Nephron progenitor cell (in vitro differentiated cells): ENCODE measurements around the gene ANKRD1.
A peak's percentile ranks its signal among the peaks of the same experiment; 100 is the strongest.

Source experiments
- DNase-seq: peaks from one replicate; pipeline ENCODE4 v3.0.0; 2021
- H3K27ac Mint-ChIP-seq: 2 replicates; pipeline ENCODE4 v1.8.0; 2021; ENCODE audit warnings: mild to moderate bottlenecking, moderate library complexity, mixed read lengths
- H3K27me3 Mint-ChIP-seq: 2 replicates; pipeline ENCODE4 v1.8.0; 2021; ENCODE audit warnings: mild to moderate bottlenecking, low read depth, mixed read lengths; ENCODE audit not compliant: poor library complexity
- H3K36me3 Mint-ChIP-seq: 2 replicates; pipeline ENCODE4 v1.8.0; 2021; ENCODE audit warnings: low read depth, mixed read lengths
- H3K4me1 Mint-ChIP-seq: 2 replicates; pipeline ENCODE4 v1.8.0; 2021; ENCODE audit warnings: mixed read lengths
- H3K4me3 Mint-ChIP-seq: 2 replicates; pipeline ENCODE4 v1.8.0; 2021; ENCODE audit warnings: mild to moderate bottlenecking, moderate library complexity, mixed read lengths
- H3K9me3 Mint-ChIP-seq: 2 replicates; pipeline ENCODE4 v1.8.0; 2021; ENCODE audit warnings: mild to moderate bottlenecking, moderate library complexity, mixed read lengths
- TF ChIP-seq, protein P1 (sequence below): fragments of 200-600 bp; sonication (generic); IDR thresholded peaks from 2 replicates; pipeline ENCODE4 v1.5.0; 2021; ENCODE audit warnings: antibody characterized with exemption

Gene ANKRD1

DNA sequence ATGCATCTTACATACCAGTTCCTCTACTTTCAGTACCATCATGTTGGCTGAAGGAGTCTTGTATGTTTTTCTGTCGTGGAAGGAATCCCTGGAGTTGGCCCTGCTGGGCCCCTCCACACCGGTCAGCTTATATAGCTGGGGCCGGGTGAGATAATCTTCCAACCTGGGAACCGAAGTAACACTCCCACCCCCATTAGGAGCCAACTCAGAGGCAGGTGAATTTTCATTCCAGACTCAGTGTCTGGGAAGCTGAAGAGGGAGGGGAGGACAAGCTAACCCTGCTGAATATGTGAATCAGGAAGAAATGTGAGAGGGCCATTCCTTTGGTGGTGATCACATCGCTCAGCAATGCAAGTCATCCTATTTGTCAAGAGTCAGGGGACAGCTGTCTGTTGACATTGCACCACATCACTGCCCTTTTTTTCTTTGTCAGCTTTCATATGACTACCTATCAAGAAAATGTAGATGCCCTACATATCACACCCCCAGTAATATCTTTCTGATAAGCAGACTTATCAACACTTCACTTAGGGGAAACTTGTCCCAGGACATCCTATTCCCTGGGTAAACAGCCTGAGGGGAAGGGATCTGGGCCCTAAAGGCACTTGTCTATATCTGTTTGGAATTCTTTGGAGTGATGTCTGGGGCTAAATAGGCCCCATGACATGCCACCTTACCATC lies at the start of gene ANKRD1:
Gene ANKRD1 (minus strand): TSS at position 102 of the 681 bp plus-strand sequence. CDS start 60 bp downstream, at position 42.
- peaks cover 25% of the 10 kb centered on the region for H3K27me3 Mint-ChIP-seq
- H3K36me3 Mint-ChIP-seq, result no peaks in the 10 kb centered on the region
- TF ChIP-seq, protein P1, sequence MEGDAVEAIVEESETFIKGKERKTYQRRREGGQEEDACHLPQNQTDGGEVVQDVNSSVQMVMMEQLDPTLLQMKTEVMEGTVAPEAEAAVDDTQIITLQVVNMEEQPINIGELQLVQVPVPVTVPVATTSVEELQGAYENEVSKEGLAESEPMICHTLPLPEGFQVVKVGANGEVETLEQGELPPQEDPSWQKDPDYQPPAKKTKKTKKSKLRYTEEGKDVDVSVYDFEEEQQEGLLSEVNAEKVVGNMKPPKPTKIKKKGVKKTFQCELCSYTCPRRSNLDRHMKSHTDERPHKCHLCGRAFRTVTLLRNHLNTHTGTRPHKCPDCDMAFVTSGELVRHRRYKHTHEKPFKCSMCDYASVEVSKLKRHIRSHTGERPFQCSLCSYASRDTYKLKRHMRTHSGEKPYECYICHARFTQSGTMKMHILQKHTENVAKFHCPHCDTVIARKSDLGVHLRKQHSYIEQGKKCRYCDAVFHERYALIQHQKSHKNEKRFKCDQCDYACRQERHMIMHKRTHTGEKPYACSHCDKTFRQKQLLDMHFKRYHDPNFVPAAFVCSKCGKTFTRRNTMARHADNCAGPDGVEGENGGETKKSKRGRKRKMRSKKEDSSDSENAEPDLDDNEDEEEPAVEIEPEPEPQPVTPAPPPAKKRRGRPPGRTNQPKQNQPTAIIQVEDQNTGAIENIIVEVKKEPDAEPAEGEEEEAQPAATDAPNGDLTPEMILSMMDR, result no peak
- H3K27ac Mint-ChIP-seq, result no peak within 1 kb of the TSS
- no peak for DNase-seq
- peaks cover 22% of the 10 kb centered on the region for H3K4me1 Mint-ChIP-seq
- no peaks in the 10 kb centered on the region for H3K9me3 Mint-ChIP-seq
- H3K4me3 Mint-ChIP-seq, result peak within 1 kb of the TSS; percentile 22

DNA sequence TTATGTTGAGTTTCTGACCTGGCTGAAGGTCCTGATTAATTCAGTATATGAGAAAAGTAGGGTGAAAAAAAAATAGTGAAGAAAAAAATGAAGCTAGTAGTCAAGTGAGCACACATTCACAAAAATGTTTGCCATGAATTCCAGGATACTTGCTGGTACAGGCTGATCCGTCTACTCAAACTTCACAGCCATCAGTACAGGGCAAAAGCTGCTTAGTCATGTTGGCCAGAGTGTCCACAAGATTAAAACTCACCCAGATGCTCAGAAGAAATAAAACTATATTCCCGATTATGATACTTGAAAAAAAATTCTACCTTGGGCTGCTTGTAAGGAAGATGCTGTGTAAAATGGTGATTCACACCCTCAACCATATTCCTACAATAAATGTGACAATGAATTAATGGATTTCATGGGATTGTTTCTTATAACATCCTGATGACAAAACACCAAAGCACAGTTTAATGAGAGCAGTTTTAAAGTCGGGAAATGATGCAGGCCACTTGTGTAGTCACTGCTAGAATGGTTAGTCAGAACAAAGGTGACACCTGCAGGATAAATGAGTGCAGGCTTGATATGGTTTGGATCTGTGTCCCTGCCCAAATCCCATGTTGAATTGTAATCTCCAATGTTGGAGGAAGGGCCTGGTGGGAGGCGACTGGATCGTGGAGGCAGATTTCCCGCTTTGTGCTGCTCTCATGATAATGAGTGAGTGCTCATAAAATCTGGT lies 49.2 kb upstream of the ANKRD1 start:
- DNase-seq, result no peak
- Mint-ChIP-seq H3K9me3 (peaks cover 21% of the 10 kb centered on the region), H3K36me3 (peaks cover 5% of the 10 kb centered on the region), H3K4me1 (peaks cover 56% of the 10 kb centered on the region), H3K27ac (no peak overlapping the region), H3K4me3 (no peak overlapping the region), H3K27me3 (no peaks in the 10 kb centered on the region)
- TF ChIP-seq, protein P1, result no peak

- no peaks in the 10 kb centered on the region for H3K27me3 Mint-ChIP-seq
- no peak overlapping the region for H3K27ac Mint-ChIP-seq
- H3K36me3 Mint-ChIP-seq, result peaks cover 5% of the 10 kb centered on the region
- peaks cover 56% of the 10 kb centered on the region for H3K4me1 Mint-ChIP-seq
- peaks cover 15% of the 10 kb centered on the region for H3K9me3 Mint-ChIP-seq
- no peak overlapping the region for H3K4me3 Mint-ChIP-seq
- TF ChIP-seq, protein P1, result no peak
- DNase-seq, result no peak
Observed at GRCh38 chr10:90969121-90969534, 48.2 kb upstream of the ANKRD1 start.

DNA sequence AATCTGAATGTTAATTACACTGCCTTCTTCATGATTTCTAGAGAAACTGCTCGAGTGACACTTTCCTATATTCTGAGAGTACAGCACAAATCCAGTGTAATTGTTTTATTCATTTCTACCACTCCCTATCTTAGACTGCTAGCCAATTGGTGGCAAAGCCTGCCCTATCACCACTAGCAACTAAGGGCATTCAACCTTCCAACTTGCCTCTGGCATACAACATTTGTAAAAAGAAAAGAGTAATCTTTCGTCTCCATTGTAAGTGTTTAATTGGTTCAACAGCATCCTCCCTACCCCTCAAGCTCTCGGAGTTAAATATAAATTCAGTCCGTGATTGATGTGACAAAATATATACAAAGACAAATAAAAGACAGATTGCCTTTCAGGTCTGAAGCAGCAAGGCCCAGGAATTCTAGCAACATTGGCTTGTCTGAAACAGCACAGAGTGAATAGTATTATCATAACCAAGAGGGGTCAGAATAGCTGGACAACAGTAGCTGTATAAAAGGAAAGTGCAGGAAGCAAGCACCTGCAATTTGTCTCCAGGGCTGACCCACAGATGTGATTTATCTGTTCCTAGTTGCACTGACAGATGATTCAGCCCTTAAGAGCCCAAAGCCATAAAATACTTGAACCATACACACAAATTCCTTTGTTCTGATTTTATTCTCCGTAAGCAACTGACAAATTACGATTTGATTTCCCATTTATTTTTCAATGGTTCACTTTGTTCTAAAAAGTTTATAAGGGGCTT lies 47.6 kb upstream of the ANKRD1 start:
- H3K9me3 Mint-ChIP-seq, result peaks cover 15% of the 10 kb centered on the region
- H3K4me1 Mint-ChIP-seq, result peaks cover 56% of the 10 kb centered on the region
- H3K27me3 Mint-ChIP-seq, result no peaks in the 10 kb centered on the region
- TF ChIP-seq, protein P1, result no peak
- no peak for DNase-seq
- H3K4me3 Mint-ChIP-seq, result no peak overlapping the region
- peaks cover 5% of the 10 kb centered on the region for H3K36me3 Mint-ChIP-seq
- H3K27ac Mint-ChIP-seq, result no peak overlapping the region

- TF ChIP-seq, protein P1, result no peak
- DNase-seq, result no peak
- Mint-ChIP-seq H3K9me3 (peaks cover 15% of the 10 kb centered on the region), H3K27ac (no peak overlapping the region), H3K4me3 (no peak overlapping the region), H3K4me1 (peaks cover 56% of the 10 kb centered on the region), H3K27me3 (no peaks in the 10 kb centered on the region), H3K36me3 (peaks cover 5% of the 10 kb centered on the region)
Observed at GRCh38 chr10:90967865-90968264, 47.0 kb upstream of the ANKRD1 start.
